ENCODE data around the gene OLFML2A. TPM values are rescaled to one million over a fixed set of nuclear protein-coding genes. Genes with fewer than 3 reads are reported as not detected.

The OLFML2A gene
- total RNA-seq, 1 experiment from 2014 or later: 5.8 TPM

- H3K9ac ChIP-seq (ENCODE audit: extremely low read depth, insufficient read length, low read length): no peak overlapping the region
- no peak overlapping the region for H3K18ac ChIP-seq (ENCODE audit: insufficient read length, low read depth, low read length)
- H4K20me1 ChIP-seq (ENCODE audit: control insufficient read depth, insufficient read depth, insufficient read length): no peaks in the 10 kb centered on the region
- no peak overlapping the region for H2BK20ac ChIP-seq (ENCODE audit: low read depth, low read length, poor library complexity, severe bottlenecking)
- TF ChIP-seq CTCF (conservative IDR thresholded peaks at IDR 0.05): no peak
- no peaks in the 10 kb centered on the region for H3K27me3 Mint-ChIP-seq (ENCODE audit: low read depth)
- no peak for DNase-seq
- no peak overlapping the region for H3K4me2 ChIP-seq (ENCODE audit: insufficient read depth, insufficient read length, low read length)
- H2BK5ac ChIP-seq (ENCODE audit: insufficient read length, low read length): no peak overlapping the region
- H3K23me2 ChIP-seq (ENCODE audit: insufficient read length, low read depth, low read length, poor library complexity, severe bottlenecking): no peaks in the 10 kb centered on the region
- no peak overlapping the region; a peak in 1 of 5 replicates for H3K4me3 Mint-ChIP-seq
- no peaks in the 10 kb centered on the region for H3K9me3 ChIP-seq (ENCODE audit: control insufficient read depth, low read depth, low read length)
- H3K27me3 ChIP-seq (ENCODE audit: insufficient read depth, low read length): no peaks in the 10 kb centered on the region
- H3K9me3 Mint-ChIP-seq: no peaks in the 10 kb centered on the region
- H3K4ac ChIP-seq (ENCODE audit: low read depth, low read length): no peak overlapping the region
- no peak overlapping the region for H4K91ac ChIP-seq (ENCODE audit: insufficient read length, low read depth, low read length)
- peaks cover 23 to 25% of the 10 kb centered on the region in 2 experiments for H3K4me1 Mint-ChIP-seq
- peaks cover 15% of the 10 kb centered on the region; the same call in 1 of the 2 replicates for H3K79me2 ChIP-seq (ENCODE audit: insufficient read depth, low read length)
- H3K36me3 Mint-ChIP-seq (ENCODE audit: insufficient read depth in 1 of 3, low read depth in 3 of 3): peaks cover 0 to 8% (median 5%) of the 10 kb centered on the region in 3 experiments; a peak in 4 of 7 replicates
- H3T11ph ChIP-seq (ENCODE audit: low read length): no peak overlapping the region
- H4K5ac ChIP-seq (ENCODE audit: insufficient read length, low read depth, low read length): no peak overlapping the region
- H2AFZ ChIP-seq (ENCODE audit: low read length): no peak overlapping the region
- no peak overlapping the region for H2BK15ac ChIP-seq (ENCODE audit: low read depth, low read length)
- H2BK120ac ChIP-seq (ENCODE audit: low read depth, low read length, poor library complexity, severe bottlenecking): no peak overlapping the region
- H3K14ac ChIP-seq (ENCODE audit: insufficient read depth, low read length): no peak overlapping the region
- peak overlapping the region; percentile 39 to 87 (median 57); a peak in 4 of 7 replicates for H3K27ac Mint-ChIP-seq
- H2BK12ac ChIP-seq (ENCODE audit: insufficient read length, low read depth, low read length): no peak overlapping the region
- peaks cover 3% of the 10 kb centered on the region for H3K79me1 ChIP-seq (ENCODE audit: insufficient read depth, low read depth, low read length, poor library complexity, severe bottlenecking)
- H2AK5ac ChIP-seq (ENCODE audit: insufficient read length, low read length): no peak overlapping the region
- H3K27ac ChIP-seq (ENCODE audit: insufficient read length, low read depth, low read length): no peak overlapping the region
- no peak overlapping the region for H3K56ac ChIP-seq (ENCODE audit: insufficient read length, low read depth, low read length)
- no peak overlapping the region for H4K8ac ChIP-seq (replicated peaks; ENCODE audit: insufficient read length, low read depth, low read length)
- peaks cover 4% of the 10 kb centered on the region; the same call in 1 of the 2 replicates for H3K4me1 ChIP-seq (ENCODE audit: insufficient read depth, low read length)
- no peak overlapping the region for H3K23ac ChIP-seq (ENCODE audit: insufficient read length, low read depth, low read length)
Measured at GRCh38 chr9:124742940-124743339, 34.0 kb upstream of the OLFML2A start.
